Tibial nerve (tissue), 4 donors: ENCODE results near the gene CFAP45. TPM values are rescaled to one million over a fixed set of nuclear protein-coding genes. Genes with fewer than 3 reads are reported as not detected.
A peak's percentile ranks its signal among the peaks of the same experiment; 100 is the strongest.

Source experiments
- DNase-seq, 2 donors: peaks; one replicate each; pipeline ENCODE4 v3.0.0-alpha.2; 2019; ENCODE audit warnings: low spot score in 2 of 2
- H3K27ac ChIP-seq, 4 donors: fragments of 200-600 bp; sonication (generic) in 3 of 4; one replicate each; pipeline ENCODE4 v1.5.1; 2017 to 2019; ENCODE audit warnings: mild to moderate bottlenecking in 1 of 4
- H3K27me3 ChIP-seq, 2 donors: fragments of 200-600 bp; sonication (generic) in 1 of 2; one replicate each; pipeline versions ENCODE4 v1.5.1 to v1.6.0; 2017 to 2019
- H3K36me3 ChIP-seq, 3 donors: fragments of 200-600 bp; sonication (generic); one replicate each; pipeline ENCODE4 v1.5.1; 2018 to 2019
- H3K4me1 ChIP-seq, 4 donors: fragments of 200-600 bp; sonication (generic) in 3 of 4; one replicate each; pipeline ENCODE4 v1.5.1; 2017 to 2019
- H3K4me3 ChIP-seq, 4 donors: fragments of 200-600 bp; sonication (generic) in 3 of 4; one replicate each; pipeline ENCODE4 v1.5.1; 2017 to 2019; ENCODE audit warnings: mild to moderate bottlenecking in 1 of 4, moderate library complexity in 1 of 4
- H3K9me3 ChIP-seq, 4 donors: fragments of 200-600 bp; sonication (generic) in 3 of 4; one replicate each; pipeline ENCODE4 v1.5.1; 2017 to 2019
- EP300 ChIP-seq, 2 donors: sonication (generic); formaldehyde crosslinking; IDR thresholded peaks; one replicate each; pipeline ENCODE4 v1.6.1; 2017; ENCODE audit warnings: antibody characterized with exemption in 2 of 2, mild to moderate bottlenecking in 1 of 2
- POLR2A ChIP-seq, 2 donors: fragments of 450-650 bp; IDR thresholded peaks; one replicate each; pipeline ENCODE4 v1.6.1; 2017; ENCODE audit warnings: antibody characterized with exemption in 2 of 2, mild to moderate bottlenecking in 2 of 2, moderate library complexity in 2 of 2
- WGBS, 2 donors: methylation state at CpG; one replicate each; pipeline ENCODE4 v1.1.5; 2018; 5-methylcytosine and 5-hydroxymethylcytosine counted together
- total RNA-seq, 4 donors: library from RNA; depleted of rRNA; stranded (reverse); fragments of >200 nt; gene quantifications; one replicate each; pipeline ENCODE4 v1.1.0, GENCODE V29; 2016
- TF ChIP-seq, protein P1 (sequence below), 5 experiments: fragments of 200-600 bp in 3 of 5; fragments of 450-650 bp in 2 of 5; sonication (generic) in 3 of 5; IDR thresholded peaks; one replicate each; pipeline ENCODE4 v1.5.1; 2016 to 2019; ENCODE audit warnings: antibody characterized with exemption in 5 of 5, mild to moderate bottlenecking in 3 of 5, moderate library complexity in 2 of 5

Gene CFAP45
- total RNA-seq, 4 donors from 2014 or later, result 0.39 to 0.66 (median 0.63) TPM; not detected in 1

GRCh38 chr1:159925719-159926078 lies 25.7 kb upstream of the CFAP45 start:
- Histone ChIP-seq H3K4me3 (peak overlapping the region; percentile 73 to 99 (median 84)), H3K27me3 (no peaks in the 10 kb centered on the region), H3K9me3 (no peaks in the 10 kb centered on the region), H3K4me1 (peaks cover 0 to 37% (median 31%) of the 10 kb centered on the region in 4 donors), H3K27ac (peak overlapping the region; percentile 86 to 98 (median 97)), H3K36me3 (peaks cover 0 to 2% (median 0%) of the 10 kb centered on the region in 3 donors)
- WGBS, 2 donors, result 6% methylated on average over 7 of the region's 7 CpGs
- TF ChIP-seq, protein P1, sequence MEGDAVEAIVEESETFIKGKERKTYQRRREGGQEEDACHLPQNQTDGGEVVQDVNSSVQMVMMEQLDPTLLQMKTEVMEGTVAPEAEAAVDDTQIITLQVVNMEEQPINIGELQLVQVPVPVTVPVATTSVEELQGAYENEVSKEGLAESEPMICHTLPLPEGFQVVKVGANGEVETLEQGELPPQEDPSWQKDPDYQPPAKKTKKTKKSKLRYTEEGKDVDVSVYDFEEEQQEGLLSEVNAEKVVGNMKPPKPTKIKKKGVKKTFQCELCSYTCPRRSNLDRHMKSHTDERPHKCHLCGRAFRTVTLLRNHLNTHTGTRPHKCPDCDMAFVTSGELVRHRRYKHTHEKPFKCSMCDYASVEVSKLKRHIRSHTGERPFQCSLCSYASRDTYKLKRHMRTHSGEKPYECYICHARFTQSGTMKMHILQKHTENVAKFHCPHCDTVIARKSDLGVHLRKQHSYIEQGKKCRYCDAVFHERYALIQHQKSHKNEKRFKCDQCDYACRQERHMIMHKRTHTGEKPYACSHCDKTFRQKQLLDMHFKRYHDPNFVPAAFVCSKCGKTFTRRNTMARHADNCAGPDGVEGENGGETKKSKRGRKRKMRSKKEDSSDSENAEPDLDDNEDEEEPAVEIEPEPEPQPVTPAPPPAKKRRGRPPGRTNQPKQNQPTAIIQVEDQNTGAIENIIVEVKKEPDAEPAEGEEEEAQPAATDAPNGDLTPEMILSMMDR (IDR thresholded peaks at IDR 0.05), result no peak
- TF ChIP-seq EP300 (IDR thresholded peaks at IDR 0.05), result no peak
- no peak for TF ChIP-seq POLR2A (IDR thresholded peaks at IDR 0.05)
- DNase-seq, result no peak

DNA sequence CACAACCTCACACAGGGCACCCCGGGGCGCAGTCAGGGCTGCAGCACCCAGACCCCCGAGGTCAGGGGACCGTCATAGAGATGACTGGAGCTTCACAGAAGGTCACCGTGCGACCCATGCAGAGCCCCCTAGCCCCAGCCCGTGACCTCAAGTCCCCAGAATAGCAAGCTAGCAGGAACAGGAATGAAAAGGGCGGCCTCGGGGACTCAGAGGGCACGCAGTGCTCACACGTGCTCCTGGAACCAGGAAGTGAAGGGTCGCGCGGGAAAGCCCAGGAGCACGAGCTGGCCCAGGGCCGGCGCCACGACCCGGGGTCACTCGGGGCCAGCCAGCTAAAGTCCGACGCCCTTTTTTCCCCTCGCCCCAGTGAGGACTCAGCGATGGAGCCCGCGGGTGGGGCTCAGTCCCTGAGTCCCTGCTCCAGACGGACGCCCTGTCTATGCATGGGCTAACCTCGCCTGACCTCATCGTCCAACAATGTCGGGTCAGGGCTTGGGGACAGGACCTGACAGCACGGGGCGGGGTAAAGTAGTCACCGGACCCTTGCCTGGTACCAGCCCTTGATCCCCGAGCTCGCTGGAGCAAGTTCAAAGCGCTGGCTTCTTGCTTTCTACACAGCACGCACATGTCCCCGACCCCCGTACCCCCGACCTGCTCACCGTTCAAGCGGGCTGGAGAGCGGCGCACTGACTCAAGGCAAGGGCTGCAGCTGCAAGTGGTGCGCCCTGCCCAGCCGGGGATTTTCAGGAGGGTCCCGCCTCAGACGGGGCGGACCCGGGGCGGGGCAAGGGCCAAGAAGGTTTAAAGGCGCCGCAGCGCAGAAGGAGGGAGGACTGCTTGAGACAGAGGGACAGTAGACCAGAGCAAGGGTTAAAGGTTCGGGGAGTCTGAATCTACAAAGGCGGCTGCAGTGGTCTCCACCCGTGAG lies 25.1 kb upstream of the CFAP45 start, which contains the start of gene TAGLN2:
Gene TAGLN2 (minus strand): TSS at position 717 of the 928 bp plus-strand sequence. CDS start 4,998 bp downstream, outside the sequence.
- peak; percentile 80 to 85 for DNase-seq
- Histone ChIP-seq H3K9me3 (no peaks in the 10 kb centered on the region), H3K4me1 (peaks cover 0 to 43% (median 31%) of the 10 kb centered on the region in 4 donors), H3K36me3 (peaks cover 0 to 8% (median under 1%) of the 10 kb centered on the region in 3 donors), H3K4me3 (peak within 1 kb of the TSS; percentile 73 to 99 (median 84)), H3K27me3 (no peaks in the 10 kb centered on the region), H3K27ac (peak within 1 kb of the TSS; percentile 86 to 98 (median 97))
- 0 to 1% methylated on average over 37 to 52 of the region's 58 CpGs for WGBS, 2 donors
- TF ChIP-seq, protein P1 (IDR thresholded peaks at IDR 0.05), result peak in 1 of 5 experiments; percentile 27
- peak; percentile 7 to 96 for TF ChIP-seq EP300 (IDR thresholded peaks at IDR 0.05)
- peak; percentile 75 to 86 for TF ChIP-seq POLR2A (IDR thresholded peaks at IDR 0.05)

GRCh38 chr1:159924025-159924790 lies 24.2 kb upstream of the CFAP45 start:
- Histone ChIP-seq H3K27me3 (no peaks in the 10 kb centered on the region), H3K9me3 (no peaks in the 10 kb centered on the region), H3K36me3 (peaks cover 0 to 17% (median 9%) of the 10 kb centered on the region in 3 donors), H3K4me3 (peak overlapping the region; percentile 73 to 99 (median 84)), H3K27ac (peak overlapping the region; percentile 86 to 98 (median 97)), H3K4me1 (peaks cover 0 to 43% (median 31%) of the 10 kb centered on the region in 4 donors)
- TF ChIP-seq, protein P1 (IDR thresholded peaks at IDR 0.05), result peak in 2 of 5 experiments; percentile 4 to 30
- peak; percentile 36 to 79 for TF ChIP-seq POLR2A (IDR thresholded peaks at IDR 0.05)
- peak; percentile 26 to 87 for TF ChIP-seq EP300 (IDR thresholded peaks at IDR 0.05)
- 0 to 1% methylated on average over 14 to 31 of the region's 31 CpGs for WGBS, 2 donors
- DNase-seq, result peak; percentile 85 to 86

GRCh38 chr1:159923203-159924024 lies 23.4 kb upstream of the CFAP45 start:
- Histone ChIP-seq H3K4me1 (peaks cover 0 to 45% (median 31%) of the 10 kb centered on the region in 4 donors), H3K27me3 (no peaks in the 10 kb centered on the region), H3K4me3 (peak overlapping the region; percentile 73 to 99 (median 84)), H3K27ac (peak overlapping the region; percentile 86 to 98 (median 97)), H3K9me3 (no peaks in the 10 kb centered on the region), H3K36me3 (peaks cover 0 to 25% (median 17%) of the 10 kb centered on the region in 3 donors)
- DNase-seq, result peak; percentile 75 to 78
- 7 to 8% methylated on average over 20 of the region's 20 CpGs for WGBS, 2 donors
- peak; percentile 2 to 57 for TF ChIP-seq POLR2A (IDR thresholded peaks at IDR 0.05)
- TF ChIP-seq, protein P1 (IDR thresholded peaks at IDR 0.05), result no peak
- peak in 1 of 2 donors; percentile 80 for TF ChIP-seq EP300 (IDR thresholded peaks at IDR 0.05)
